GM18909 (cell line): ENCODE data around the gene LCE5A.
"Not testable (repeated sequence)": the region's sequence is repeated elsewhere in the genome, so short reads cannot be mapped to it uniquely, and the experiment has no call there.

ENCODE experiments used
- ATAC-seq: cut with Tn5 transposase; IDR thresholded peaks from one replicate; pipeline ENCODE4 v1.9.1; 2021; ENCODE audit warnings: mild to moderate bottlenecking; ENCODE audit not compliant: unreplicated experiment, poor library complexity

The LCE5A gene

GRCh38 chr1:152514715-152515433 is 4.3 kb downstream of the LCE5A start:
- ATAC-seq: no peak

GRCh38 chr1:152515434-152515783 is 4.8 kb downstream of the LCE5A start:
- ATAC-seq: no peak

- ATAC-seq: no peak
These were observed 5.5 kb downstream of the LCE5A start for GRCh38 chr1:152516082-152516481.

GRCh38 chr1:152517237-152517811 is 6.7 kb downstream of the LCE5A start:
- ATAC-seq: no peak

GRCh38 chr1:152519851-152520250 is 9.2 kb downstream of the LCE5A start:
- no peak for ATAC-seq

GRCh38 chr1:152520561-152521090 is 10.0 kb downstream of the LCE5A start:
- ATAC-seq: no peak

- ATAC-seq: no peak
These were observed 14.6 kb downstream of the LCE5A start for GRCh38 chr1:152525080-152525641.

- no peak for ATAC-seq
These were observed 22.8 kb downstream of the LCE5A start for GRCh38 chr1:152533327-152533938.

- no peak for ATAC-seq
These were observed 25.2 kb downstream of the LCE5A start for GRCh38 chr1:152535774-152536173.

GRCh38 chr1:152537496-152537895 is 26.9 kb downstream of the LCE5A start:
- ATAC-seq: no peak

GRCh38 chr1:152539901-152540300 is 29.3 kb downstream of the LCE5A start:
- ATAC-seq: no peak

GRCh38 chr1:152543820-152544219 is 33.2 kb downstream of the LCE5A start:
- ATAC-seq: no peak

GRCh38 chr1:152546704-152547103 is 36.1 kb downstream of the LCE5A start:
- ATAC-seq: no peak

GRCh38 chr1:152548358-152548757 is 37.8 kb downstream of the LCE5A start:
- not testable (repeated sequence) for ATAC-seq
